Measurements from ENCODE around the gene DUSP15.

Gene DUSP15

DNA sequence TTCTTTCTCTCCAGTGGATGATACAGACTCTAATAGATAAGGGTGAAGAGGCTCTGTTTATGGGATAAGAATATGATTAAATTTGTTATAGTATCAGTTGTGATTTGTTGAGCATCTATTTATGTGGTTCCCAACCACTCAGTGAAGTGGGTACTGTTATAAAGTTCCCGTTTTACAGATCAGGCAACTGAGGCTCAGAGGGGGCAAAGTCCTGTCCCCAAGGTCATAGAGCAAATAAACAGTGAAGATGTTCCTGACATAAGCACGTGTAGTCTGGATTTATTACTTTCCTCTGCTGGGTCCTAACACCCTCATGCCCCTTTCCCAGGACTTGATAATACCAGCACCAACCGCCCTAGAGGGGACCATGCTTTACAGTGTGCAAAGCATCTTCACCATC, 4.1 kb downstream of the DUSP15 start:
- no peak overlapping the region for H3K4me3 ChIP-seq (ENCODE audit: low read depth, low read length)
- DNase-seq (ENCODE audit: low read depth), result no peak
- TF ChIP-seq, protein P1, sequence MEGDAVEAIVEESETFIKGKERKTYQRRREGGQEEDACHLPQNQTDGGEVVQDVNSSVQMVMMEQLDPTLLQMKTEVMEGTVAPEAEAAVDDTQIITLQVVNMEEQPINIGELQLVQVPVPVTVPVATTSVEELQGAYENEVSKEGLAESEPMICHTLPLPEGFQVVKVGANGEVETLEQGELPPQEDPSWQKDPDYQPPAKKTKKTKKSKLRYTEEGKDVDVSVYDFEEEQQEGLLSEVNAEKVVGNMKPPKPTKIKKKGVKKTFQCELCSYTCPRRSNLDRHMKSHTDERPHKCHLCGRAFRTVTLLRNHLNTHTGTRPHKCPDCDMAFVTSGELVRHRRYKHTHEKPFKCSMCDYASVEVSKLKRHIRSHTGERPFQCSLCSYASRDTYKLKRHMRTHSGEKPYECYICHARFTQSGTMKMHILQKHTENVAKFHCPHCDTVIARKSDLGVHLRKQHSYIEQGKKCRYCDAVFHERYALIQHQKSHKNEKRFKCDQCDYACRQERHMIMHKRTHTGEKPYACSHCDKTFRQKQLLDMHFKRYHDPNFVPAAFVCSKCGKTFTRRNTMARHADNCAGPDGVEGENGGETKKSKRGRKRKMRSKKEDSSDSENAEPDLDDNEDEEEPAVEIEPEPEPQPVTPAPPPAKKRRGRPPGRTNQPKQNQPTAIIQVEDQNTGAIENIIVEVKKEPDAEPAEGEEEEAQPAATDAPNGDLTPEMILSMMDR (IDR thresholded peaks at IDR 0.05; ENCODE audit: low read depth, low read length, missing control alignments), result no peak

DNA sequence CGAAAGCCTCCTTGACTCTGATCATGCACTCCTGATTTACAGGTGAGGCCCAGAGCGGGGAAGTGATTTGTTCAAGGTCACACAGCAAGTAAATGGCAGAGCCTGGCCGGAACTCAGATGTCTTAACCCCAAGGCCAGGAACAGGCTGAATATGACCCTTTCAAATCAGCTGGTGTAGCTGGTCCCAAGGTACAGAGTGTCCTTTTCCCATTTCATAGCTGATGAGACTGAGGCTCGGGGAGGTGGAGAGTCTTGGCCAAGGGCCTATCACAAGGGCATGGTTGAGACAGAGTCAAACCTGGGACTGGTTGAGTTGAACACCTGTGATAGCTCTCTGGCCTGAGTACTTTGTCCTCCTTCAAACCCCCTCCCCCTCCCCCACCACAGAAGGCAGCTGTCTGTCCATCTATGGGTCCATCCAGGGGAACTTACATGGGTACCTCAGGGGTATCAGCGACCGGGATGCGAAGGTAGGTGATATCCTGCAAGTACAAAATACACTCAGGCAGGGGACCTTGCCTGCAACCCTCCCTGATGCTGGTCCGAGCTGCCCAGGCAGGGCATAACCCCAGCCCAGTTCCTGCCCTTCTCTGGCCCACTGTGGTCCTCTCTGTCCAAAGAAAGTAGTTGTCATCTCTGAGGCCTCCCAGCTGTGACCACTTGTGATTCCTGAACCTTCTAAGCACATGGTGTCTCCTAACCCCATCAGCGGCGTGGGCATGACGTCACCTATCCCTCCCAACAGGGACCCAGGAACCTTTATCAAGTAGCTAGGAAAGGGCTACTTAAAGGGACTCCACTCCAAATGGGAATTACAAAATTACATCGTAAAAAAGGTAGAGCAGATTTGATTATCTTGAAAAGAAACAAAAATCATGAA, 5.6 kb downstream of the DUSP15 start:
- no peak overlapping the region for H3K4me3 ChIP-seq (ENCODE audit: low read depth, low read length)
- TF ChIP-seq, protein P1 (IDR thresholded peaks at IDR 0.05; ENCODE audit: low read depth, low read length, missing control alignments), result no peak
- DNase-seq (ENCODE audit: low read depth), result no peak

DNA sequence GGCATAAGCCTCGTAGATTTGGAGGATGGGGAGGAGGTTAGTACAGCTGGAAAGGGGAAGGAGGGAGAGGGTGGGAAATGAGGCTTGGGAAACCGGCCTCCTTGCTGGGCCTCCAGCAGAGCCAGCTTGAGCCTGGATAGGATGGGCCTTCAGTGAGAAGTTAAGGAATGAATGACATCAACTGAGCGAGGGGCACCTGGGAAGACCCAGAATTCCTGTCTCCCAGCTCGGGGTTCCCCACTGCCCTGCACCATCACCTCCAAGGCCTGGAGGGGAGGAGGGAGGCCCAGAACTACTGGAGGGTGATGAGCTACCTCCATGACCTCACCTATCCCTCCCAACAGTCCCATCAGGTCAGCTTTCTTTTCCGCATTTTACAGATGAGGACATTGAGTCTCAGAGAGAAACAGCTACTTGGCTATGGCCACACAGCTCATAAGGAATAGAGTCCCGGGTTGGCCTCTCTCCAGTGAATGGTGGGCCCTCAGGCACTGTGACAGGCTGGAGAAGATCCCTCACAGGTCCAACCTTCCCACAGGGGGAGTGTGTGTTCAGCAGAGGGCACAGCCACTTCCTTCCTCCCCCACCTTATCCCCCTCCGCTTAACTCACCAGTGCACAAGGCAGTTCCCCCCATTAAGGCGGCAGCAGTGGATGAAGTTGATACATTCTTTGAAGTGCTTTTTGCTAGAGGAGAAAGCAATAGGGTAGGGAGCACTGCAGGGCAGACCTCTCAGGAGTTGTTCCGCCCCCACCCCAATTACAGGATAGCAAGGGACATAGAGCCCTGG, 6.8 kb downstream of the DUSP15 start:
- no peak for DNase-seq (ENCODE audit: low read depth)
- TF ChIP-seq, protein P1 (IDR thresholded peaks at IDR 0.05; ENCODE audit: low read depth, low read length, missing control alignments), result no peak
- H3K4me3 ChIP-seq (ENCODE audit: low read depth, low read length), result no peak overlapping the region

DNA sequence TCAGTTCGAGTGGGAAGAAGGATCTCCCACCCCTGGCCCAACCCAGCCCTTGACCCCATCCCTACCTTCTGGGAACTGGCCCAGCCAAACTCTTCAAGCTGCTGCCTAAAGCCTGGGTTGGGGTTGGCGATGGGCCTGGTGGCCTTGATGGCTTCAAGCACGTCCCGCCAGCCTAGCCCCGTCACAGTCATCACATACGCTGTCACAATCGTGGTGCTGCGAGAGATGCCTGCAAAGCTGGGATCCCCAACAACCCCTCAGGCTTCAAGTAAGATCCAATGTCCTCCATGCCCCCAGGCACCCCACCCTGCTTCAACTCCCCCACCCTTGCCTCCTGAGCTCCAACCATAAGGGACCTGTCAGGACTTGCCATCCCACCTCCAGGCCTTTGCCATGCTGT, 7.8 kb downstream of the DUSP15 start:
- H3K4me3 ChIP-seq (ENCODE audit: low read depth, low read length), result no peak overlapping the region
- TF ChIP-seq, protein P1 (IDR thresholded peaks at IDR 0.05; ENCODE audit: low read depth, low read length, missing control alignments), result no peak

GRCh38 chr20:31862157-31862470, 8.2 kb downstream of the DUSP15 start:
- no peak for DNase-seq (ENCODE audit: low read depth)
- TF ChIP-seq, protein P1 (IDR thresholded peaks at IDR 0.05; ENCODE audit: low read depth, low read length, missing control alignments), result no peak
- no peak overlapping the region for H3K4me3 ChIP-seq (ENCODE audit: low read depth, low read length)

More for the DNA sequence above, 7.8 kb downstream of the DUSP15 start:
- DNase-seq (ENCODE audit: low read depth), result no peak

- TF ChIP-seq, protein P1 (IDR thresholded peaks at IDR 0.05; ENCODE audit: low read depth, low read length, missing control alignments), result no peak
- no peak for DNase-seq (ENCODE audit: low read depth)
- H3K4me3 ChIP-seq (ENCODE audit: low read depth, low read length), result peak overlapping the region; percentile 56
These were observed 8.8 kb downstream of the DUSP15 start for GRCh38 chr20:31861385-31862156.
